Stimulated activated CD4-positive, alpha-beta T cell treated with anti-CD3 and anti-CD28 coated beads, Interleukin-15, amount 100 ng/mL, for 48 hours (primary cell): ENCODE measurements around the gene CEP72.
"Not testable (repeated sequence)": the region's sequence is repeated elsewhere in the genome, so short reads cannot be mapped to it uniquely, and the experiment has no call there.

ENCODE experiments used
- DNase-seq, 2 donors: peaks; one replicate each; pipeline ENCODE4 v3.0.0-alpha.2; 2020; ENCODE audit warnings: low read depth in 2 of 2

The CEP72 gene

DNA sequence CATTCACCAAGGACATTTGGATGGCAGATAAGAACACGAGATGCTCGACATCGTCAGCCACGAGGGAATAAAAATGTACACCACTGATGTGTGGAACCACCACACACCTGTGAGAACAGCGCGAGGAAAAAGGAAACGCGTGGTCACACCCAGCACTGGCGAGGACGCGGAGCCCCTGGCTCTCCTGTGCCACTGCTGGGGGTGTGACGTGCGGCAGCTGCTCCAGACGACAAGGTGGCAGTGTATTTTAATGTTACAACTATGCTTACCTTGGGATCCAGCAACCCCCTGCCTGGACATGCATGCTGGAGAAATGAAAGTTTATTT is 13.6 kb upstream of the CEP72 start:
- no peak for DNase-seq

DNA sequence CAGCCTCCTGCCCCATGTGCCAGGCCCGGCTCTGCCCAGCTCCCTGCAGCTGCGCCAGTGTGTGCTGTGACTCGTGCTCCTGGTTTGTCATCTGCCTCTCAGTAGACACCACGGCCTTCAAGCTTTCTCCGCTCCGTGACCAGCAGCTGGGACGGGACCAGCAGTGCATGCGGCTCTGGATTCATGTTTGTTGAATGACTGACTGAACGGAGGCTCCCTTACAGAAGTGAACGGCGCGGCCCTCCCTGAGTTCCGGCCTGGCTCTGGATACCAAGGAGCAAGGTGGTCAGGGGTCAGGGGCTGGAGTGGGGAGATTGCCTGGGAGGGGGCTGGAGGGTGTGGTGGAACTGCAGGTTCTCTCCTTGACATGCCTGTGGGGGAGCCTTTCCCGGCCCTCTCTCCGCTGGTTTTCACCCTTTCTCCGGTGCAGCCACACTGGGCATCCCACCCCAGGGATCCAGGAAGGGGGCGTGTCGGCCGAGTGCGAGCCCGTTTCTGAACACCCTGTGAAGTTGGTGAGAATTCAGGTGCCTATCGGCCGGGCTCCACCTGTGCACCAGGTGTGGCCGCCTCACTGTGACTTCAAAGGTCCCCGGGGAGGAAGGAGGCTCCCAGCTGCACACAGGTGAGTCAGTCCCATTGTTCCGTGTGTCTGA is 11.1 kb upstream of the CEP72 start:
- DNase-seq: no peak

DNA sequence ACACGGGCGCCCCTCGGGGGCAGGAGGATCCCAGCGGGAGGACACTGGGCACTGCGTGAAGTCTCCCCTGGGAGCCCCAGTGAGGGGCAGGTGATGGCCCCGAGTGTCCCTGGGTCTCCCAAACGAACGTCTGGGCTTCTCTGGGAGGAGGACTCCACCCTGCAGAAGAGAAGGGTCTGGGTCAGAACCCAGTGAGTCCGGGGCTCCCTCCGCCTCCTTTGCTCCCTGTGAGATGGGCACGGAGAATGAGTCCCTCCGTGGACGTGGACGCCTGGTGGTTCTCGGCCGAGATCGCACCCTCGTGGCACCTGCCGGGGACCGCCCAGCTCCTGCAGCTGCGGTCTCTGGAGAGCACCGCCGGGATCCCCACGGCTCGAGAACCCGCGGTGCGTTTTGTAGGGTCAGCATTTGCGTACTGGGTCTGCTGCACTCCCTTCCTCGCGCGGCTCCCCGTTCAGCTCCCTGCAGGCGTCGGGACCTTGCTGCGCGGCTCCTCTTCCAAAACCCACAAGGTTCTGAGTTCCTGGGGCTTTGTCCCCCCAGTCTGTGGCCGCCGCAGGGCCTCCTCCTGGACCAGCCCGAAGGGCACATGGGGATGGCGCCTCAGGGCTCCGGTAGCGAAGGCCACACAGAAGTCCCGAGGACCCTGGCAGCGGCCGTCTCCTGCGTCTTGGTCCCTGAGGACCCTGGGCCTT is 10.2 kb upstream of the CEP72 start:
- DNase-seq: no peak

DNA sequence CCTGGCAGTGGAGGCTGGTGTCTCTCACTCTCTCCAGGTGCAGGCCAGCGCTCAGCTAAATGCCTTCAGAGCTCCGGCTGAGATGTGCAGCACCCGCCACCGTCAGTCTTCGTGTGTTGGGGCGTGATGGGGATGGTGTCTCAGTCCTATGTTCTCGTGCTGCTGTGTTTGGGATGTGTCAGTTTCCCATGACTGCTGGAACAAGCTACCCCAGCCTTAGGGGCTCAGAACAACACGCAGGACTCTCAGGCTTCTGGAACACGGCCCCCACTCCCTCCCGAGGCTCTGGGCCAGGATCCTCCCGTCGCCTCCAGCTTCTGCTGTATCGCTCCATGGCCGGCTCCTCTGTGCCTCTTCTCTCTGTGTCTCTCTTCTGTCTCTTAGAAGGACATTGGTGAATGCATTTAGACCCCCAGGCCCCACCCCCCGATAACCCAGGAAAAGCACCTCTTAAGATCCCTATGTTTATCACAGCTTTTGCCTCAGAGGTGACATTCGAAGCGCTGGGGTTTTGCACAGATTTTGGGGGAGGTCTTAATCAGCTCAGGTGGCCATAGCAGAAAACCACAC is 9.6 kb upstream of the CEP72 start:
- no peak for DNase-seq

DNA sequence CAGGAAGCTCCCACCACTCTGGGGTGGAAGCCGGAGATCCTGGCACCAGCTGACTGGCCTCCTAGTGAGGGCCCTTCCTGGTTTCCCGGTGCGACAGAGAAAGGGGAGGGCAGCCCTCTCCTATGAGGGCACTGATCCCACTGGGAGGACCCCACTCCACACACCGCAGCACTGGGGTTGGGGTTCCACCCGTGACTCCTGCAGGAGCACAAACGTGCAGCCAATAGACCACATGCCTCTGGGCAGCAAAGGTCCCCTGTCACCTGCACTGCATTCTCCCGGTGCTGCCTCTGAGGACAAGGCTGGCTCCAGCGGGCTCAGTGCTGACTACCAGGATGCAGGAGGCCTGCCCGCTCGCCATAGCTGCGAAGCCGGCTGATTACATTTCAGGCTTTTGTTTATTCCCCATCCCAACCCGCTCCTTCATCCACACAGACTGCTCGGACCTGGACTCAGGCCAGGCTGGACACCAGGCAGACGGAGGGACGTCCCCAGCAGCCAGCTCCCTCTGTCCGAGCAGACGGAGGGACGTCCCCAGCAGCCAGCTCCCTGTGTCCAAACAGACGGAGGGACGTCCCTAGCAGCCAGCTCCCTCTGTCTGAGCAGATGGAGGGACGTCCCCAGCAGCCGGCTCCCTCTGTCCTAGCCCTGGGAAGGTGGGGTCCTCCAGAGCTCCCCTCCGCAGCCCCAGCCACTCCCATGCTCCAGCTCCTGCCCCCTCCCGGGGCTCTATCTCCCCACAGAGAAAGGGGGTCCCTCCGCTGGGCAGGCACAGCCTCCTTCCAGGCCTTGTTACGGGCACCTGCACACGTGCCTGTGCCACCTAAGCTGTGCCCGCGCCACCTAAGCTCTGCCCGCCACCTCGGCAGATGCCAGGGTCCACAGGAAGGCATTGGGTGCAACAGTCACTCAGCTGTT is 8.8 kb upstream of the CEP72 start:
- no peak for DNase-seq

DNA sequence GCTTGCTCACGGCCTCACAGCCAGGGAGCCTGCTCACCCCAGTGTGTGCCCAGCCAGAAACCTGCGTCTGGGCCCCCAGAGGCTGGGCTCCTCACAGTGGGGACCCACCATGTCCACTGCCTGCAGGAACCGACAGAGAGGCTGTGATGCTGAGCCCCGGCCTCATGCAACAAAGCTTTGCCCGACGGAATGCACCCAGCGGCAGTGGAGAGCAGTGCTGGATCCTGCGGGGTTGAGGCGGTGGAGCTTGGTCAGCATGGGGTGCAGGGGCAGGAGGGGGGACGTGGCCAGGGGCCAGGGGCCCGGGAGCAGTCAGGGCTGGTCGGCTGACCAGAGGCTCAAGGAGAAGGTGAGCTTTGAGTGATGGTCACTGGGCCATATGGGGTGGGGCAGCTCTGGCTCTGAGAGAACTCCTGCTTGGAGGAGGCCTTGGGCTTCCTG is 7.7 kb upstream of the CEP72 start:
- DNase-seq: no peak

DNA sequence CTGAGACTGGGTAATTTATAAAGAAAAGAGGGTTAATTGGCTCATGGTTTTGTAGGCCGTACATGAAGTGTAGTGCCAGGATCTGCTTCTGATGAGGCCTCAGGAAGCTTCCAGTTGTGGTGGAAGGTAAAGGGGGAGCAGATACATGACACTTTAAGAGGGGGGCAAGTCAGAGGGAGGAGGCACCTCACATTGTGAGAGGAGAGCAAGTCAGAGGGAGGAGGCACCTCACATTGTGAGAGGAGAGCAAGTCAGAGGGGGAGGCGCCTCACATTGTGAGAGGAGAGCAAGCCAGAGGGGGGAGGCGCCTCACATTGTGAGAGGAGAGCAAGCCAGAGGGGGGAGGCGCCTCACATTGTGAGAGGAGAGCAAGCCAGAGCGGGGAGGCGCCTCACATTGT is 7.0 kb upstream of the CEP72 start:
- not testable (repeated sequence) for DNase-seq

DNA sequence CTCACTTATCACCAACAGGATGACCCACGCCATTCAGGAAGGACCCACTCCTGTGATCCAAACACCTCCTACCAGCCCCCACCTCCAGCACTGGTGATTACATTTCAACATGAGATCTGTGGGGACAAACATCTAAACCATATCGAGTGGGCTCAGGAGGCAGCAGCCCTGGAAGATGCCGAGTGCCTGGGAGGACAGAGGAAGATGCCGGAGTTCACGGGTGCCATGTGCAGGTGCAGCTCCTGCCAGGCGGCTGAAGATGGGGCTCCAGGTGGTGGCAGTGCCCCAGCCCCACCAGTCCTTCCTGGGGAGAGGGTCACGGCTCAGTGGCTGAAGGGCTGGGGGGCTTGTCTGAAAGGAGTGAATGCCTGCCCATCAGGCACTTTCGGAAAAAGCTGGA is 6.1 kb upstream of the CEP72 start:
- no peak for DNase-seq

DNA sequence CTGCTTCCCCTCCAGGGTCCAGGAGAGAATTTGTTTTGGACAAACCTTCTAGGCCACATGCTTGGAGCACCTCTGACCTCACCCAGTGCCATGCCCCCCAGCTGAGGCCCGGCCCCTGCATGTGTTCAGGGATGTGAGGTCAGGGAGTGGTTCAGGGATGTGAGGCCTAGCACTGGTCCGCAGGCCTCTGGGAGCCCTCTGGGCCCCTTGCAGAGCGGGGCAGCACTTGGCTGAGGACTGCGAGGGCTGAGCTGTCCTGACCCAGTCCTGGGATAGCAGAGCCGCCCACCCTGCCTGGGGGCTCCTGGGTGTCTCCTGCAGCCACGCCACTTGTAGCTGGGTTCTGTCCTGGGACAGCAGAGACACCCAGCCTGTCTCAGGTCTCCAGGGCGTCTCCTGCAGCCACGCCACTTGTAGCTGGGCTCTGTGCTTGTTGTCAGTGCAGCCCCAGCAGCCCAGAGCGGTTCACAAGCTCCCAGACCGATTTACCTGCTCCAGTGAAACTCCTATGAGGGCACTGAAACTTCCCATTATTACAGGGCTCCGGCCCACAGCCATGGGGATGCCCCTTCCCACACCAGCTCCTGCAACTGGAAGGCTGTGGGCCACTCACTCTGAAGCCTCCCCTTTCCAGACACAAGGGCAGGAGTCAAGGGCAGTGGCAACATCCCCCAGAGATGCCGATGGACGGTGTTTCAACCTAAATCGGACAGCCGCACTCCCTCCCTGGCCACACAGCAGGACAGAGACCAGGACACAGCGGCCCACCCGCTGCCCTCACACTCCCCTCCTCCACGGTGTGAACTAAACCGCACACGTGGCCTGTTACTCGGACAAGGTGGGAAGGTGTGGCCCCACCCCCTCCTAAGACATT is 5.4 kb upstream of the CEP72 start:
- no peak for DNase-seq

DNA sequence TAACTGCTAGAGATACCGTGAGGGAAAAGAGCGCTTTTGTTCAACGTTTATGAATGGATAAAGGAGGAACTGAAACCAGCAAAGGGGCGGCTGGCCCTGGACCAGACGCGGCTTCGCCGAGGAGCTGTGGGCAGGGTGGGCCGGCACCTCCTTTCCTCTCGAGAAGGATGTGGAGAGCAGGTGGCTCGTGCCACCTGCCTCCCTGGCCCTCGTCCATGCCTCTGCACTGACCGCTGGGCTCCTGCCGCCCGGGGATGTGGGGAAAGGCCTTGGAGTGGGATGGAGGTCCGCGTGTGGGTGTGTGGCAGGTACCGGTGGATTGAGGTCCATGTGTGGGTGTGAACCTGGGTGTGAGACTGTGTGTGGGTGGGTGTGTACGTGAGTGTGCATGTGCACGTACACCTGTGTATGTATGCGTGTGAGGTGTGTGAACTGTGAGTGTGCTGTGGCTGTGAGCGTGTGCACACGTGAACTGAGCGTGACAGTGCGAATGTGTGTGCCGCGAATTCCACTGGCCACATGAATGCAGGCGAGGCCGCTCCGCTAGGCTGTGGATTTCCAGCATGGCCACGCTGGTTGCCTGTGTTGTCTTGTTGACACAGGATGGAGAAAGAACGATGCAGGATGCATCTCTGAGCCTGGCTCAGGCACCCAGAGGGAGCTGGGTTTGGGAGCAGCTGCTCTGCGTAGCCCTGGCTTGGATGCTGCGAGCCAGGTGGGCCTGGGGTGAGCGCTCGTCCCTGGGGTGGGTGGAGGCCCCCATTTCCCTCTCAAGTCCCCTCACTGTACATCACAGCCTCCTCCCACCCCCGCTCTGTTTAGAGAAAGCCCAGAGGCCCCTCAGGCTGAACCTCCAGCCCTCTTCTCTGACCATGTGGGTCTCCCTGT is 4.4 kb upstream of the CEP72 start:
- DNase-seq: no peak

DNA sequence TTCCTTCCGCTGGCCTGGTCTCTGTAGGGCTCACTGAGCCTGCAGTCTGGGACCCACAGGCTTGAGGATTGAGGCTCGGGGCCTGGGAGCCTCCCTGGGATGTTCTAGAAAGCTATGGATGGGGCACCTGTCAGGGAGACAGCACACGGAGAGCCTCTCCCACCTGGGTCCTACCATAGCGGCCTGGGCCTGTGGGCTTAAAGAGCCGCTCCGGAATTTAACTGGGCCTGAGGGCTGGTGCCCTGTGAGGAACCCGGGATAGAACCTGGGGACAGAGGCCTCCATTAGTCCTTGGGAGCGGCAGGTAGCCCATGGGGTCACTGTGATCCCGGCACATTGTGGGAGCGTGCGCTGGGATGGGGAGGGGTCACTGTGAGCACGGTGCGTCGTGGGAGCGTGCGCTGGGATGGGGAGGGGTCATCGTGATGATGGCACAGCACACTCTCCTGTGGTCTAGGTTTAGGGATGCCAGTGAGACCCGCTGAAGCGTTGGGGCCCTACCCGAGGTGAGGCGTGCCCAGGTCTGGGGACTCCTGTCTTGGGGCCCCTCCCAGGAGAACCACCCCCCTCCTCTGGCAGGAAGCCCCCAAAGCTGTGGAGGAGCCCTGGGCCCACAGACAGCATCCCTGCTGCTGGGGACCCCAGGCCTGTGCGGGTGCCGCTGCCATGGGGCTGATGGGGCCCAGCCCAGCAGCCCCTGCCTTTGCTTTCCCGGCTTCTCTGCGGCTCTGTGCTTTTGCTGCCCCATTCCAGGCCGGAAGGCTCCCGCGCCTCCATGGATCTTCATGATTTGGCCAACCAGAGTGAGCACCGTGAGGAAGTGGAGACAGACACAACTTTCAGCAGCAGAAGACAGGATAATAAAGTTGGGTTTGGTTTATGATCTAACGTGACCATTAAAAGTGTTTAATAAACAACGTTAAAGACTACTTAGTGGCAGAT is 3.4 kb upstream of the CEP72 start:
- DNase-seq: no peak

DNA sequence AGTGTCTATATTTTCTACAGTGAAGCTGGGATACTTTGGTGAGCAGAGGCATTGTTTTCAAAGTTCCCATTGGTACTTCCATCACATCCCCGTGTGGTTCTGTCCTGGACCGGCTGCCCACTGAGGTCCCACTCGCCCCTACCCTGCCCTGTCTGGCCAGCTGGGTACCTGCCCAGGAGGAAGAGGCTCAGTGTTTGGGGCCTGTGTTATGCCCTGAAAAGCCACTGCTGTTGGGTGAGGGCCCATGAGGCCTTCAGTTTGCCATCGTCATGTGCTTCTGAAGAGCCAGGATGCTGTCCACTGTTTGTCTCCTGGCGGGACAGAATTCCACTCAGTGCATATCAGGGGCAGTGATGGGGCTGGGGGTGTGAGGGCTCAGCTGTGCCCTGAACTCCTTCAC is 2.6 kb upstream of the CEP72 start:
- no peak for DNase-seq

DNA sequence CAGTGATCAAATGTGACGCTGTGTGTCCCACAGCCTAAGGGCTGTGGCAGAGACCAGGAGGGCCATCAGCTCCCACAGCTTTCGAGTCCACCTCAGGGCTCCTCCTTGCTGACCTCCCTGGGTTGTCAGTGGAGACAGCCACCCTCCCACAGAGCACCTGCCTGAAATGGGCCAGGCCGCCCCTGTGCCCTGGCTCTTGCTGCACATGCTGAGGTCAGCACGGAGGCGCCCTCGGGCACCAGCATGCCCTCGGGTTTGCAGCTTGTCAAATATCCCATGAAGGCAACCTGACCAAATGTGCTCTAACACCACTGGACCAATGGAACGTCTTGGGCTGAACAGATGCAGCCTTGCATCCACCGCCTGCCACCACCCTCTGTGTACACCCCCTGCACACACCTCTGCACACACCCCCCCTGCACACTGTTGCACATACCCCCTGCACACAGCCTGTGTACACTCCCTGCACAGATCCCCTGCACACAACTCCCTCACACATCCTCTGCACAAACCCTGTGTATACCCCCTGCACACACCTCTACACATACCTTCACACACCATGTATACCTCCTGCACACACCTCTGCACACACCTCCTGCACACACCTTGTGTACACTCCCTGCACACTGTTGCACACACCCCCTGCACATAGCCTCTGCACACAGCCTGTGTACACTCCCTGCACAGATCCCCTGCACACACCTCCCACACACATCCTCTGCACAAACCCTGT is 2.0 kb upstream of the CEP72 start:
- no peak for DNase-seq

DNA sequence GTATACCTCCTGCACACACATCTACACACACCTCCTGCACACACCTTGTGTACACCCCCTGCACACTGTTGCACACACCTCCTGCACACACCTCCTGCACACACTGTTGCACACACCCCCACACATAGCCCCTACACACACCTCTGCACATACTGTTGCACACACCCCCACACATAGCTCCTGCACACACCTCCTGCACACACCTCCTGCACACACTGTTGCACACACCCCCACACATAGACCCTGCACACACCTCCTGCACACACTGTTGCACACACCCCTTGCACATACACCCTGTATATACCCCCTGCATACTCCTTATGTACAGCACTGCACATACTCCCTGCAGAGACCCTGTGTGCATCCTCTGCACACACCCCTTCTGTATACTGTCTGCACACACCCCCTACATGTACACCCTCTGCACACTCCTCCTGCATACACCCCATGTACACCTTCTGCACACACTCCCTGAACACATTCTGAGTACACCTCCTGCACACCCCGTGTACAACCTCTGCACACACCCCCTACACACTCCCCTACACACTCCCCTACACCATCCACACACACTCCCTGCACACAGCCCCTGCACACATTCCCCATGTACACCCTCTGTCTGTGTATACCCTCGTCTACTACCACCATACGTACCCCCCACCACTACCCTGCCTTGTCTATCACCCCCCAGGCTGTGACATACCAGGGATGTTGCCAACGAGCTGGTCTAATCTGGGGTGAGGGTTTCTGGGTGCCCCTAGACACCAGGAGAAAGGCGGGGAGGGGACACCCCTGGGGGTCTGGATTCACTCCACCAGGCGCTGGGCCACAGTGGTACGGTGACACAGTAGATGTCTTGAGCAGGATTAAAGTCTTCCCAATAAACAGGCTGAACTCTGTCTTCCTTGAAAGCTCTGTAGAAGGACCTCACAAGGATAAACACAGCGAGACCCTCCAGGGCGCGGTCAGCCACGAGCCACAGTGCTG is 1.1 kb upstream of the CEP72 start:
- DNase-seq: no peak

DNA sequence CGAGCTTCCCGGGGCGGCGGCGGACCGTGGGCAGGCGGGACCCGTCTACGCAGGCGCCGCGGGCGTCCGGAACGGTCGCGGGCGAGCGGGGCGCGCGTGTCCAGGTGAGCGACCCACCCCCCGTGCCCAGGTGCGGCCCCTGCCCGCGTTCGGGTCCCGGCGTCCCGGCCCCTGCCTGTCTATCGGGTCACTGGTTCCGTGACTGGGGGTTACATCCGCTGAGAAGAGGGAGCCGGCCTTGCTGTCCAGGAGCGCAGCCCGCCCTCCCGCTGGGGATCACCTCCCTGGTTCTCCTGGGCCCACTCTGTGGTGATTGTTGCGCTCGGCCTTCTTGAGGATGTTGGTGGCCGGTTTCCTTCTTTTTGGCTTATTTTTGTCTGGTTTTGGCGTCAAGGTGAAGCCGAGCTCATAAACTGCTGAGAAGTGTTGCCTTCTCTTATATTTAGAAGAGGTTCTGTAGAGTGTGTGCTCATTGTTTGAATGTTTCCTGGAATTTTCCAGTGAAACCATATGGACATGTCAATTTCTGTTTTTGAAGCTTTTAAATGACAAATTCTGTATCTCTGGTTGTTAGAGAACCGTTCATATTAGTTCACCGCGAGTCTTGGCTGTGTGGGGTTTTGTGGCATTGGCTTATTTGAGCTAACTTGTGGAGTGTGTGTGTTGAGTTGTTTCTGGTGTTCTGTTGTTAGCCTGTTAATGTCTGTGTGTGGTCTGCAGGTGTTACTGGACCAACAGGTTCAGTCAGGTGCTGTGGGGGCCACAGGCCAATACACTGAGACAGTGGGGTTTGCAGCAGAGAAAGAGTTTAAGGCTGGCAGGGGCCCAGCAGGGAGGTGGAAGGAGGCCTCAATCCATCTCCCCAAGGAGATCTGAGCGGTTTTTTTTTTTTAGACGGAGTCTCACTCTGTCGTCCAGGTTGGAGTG is 621 bp downstream of the CEP72 start:
- peak in 1 of 2 donors; percentile 5 for DNase-seq

DNA sequence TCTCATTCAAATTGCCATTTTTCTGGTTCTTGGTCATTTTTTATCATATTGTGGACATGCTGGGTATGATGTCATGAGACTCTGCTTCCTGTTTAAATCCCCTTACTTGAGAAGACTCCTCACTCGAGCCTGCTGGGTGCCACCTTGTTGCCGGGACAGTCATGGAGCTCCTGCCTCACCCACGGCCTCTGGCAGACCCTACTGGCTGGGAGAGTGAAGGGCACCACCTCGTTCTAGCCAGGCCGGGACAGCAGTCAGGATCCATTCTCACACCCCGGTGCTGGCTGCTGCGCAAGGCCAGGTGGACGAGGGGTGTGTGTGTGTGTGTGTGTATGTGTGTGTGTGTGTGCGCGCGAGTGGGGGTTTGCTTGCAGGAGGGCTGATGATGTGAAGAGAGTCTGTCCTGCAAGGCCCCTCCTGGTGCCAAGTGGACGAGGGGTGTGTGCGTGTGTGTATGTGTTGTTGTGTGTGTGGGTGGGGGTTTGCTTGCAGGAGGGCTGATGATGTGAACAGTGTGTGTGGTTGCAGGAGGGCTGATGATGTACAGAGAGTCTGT is 4.4 kb downstream of the CEP72 start:
- no peak for DNase-seq
